Skeletal muscle tissue (tissue), 4 donors: ENCODE results near the gene PSENEN. TPM values are rescaled to one million over a fixed set of nuclear protein-coding genes. Genes with fewer than 3 reads are reported as not detected.

Experiments
- H3K27ac ChIP-seq: one replicate; pipeline ENCODE4 v1.7.0; 2013; ENCODE audit warnings: mild to moderate bottlenecking, low read depth, low read length, inconsistent platforms
- H3K27me3 ChIP-seq, 3 donors: one replicate each; pipeline ENCODE4 v1.7.0; 2013; ENCODE audit warnings: low read length in 3 of 3; ENCODE audit not compliant: control insufficient read depth in 3 of 3, insufficient read depth in 3 of 3
- H3K36me3 ChIP-seq, 3 donors: one replicate each; pipeline ENCODE4 v1.7.0; 2013; ENCODE audit warnings: low read length in 3 of 3; ENCODE audit not compliant: control insufficient read depth in 3 of 3, insufficient read depth in 3 of 3
- H3K4me1 ChIP-seq, 3 donors: one replicate each; pipeline ENCODE4 v1.7.0; 2013; ENCODE audit warnings: low read length in 3 of 3, mild to moderate bottlenecking in 3 of 3; ENCODE audit not compliant: control insufficient read depth in 3 of 3, insufficient read depth in 3 of 3
- H3K4me3 ChIP-seq, 3 donors: one replicate each; pipeline ENCODE4 v1.7.0; 2013; ENCODE audit warnings: low read length in 3 of 3
- H3K9ac ChIP-seq, 3 donors: one replicate each; pipeline ENCODE4 v1.7.0; 2013; ENCODE audit warnings: low read length in 3 of 3, mild to moderate bottlenecking in 3 of 3, moderate library complexity in 2 of 3, low read depth in 1 of 3
- H3K9me3 ChIP-seq, 3 donors: one replicate each; pipeline ENCODE4 v1.7.0; 2013; ENCODE audit warnings: low read length in 3 of 3; ENCODE audit not compliant: control insufficient read depth in 3 of 3
- total RNA-seq: library from RNA; depleted of rRNA; stranded (reverse); fragments of >200 nt; gene quantifications from one replicate; pipeline ENCODE4 v1.2.3, GENCODE V29; 2014
- donor health status: Osteomylitis.

Gene PSENEN
- total RNA-seq = 7.8 TPM

- Histone ChIP-seq H3K27me3 (no peaks in the 10 kb centered on the region), H3K9me3 (no peaks in the 10 kb centered on the region), H3K27ac (peak within 1 kb of the TSS; percentile 100), H3K4me1 (peaks cover 32 to 62% (median 47%) of the 10 kb centered on the region in 3 donors), H3K9ac (peak within 1 kb of the TSS; percentile 94 to 96 (median 95)), H3K4me3 (peak within 1 kb of the TSS; percentile 91 to 98 (median 94)), H3K36me3 (peaks cover 10 to 16% (median 15%) of the 10 kb centered on the region in 3 donors)
Observed at GRCh38 chr19:35745328-35746086, at the start of gene PSENEN, which contains the start of gene U2AF1L4. TSS of gene PSENEN (plus strand) at chr19:35745651. CDS start at chr19:35745931, 280 bp downstream. TSS of gene U2AF1L4 (minus strand) at chr19:35745418. CDS start at chr19:35745391, 27 bp downstream.

DNA sequence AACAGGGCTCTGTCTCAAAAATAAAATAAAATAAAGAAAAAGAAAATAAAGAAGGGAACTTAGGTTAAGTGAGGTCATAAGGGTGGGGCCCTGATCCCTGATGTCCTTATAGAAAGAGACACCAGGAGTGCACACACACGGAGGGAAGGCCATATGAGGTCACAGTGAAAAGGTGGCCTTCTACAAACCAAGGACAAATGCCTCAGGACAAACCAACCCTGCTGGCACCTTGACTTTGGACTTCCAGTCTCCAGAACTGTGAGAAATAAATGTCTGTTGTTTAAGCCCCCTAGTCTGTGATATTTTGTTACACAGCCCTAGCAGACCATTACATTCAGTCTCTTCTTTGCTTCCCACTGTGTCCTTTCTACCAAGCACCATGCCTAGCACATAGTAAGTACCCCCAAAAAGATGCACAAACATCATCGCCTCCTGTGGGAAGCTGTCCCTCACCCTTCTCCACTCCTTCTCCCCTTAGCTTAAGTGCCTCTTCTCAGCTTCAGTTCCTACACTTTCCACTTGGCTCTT lies 49.5 kb upstream of the PSENEN start:
- Histone ChIP-seq H3K9ac (no peak overlapping the region), H3K27me3 (no peaks in the 10 kb centered on the region), H3K27ac (no peak overlapping the region), H3K4me1 (no peaks in the 10 kb centered on the region), H3K36me3 (no peaks in the 10 kb centered on the region), H3K9me3 (no peaks in the 10 kb centered on the region), H3K4me3 (no peak overlapping the region)

- Histone ChIP-seq H3K9me3 (no peaks in the 10 kb centered on the region), H3K9ac (no peak overlapping the region), H3K4me1 (no peaks in the 10 kb centered on the region), H3K27me3 (no peaks in the 10 kb centered on the region), H3K4me3 (no peak overlapping the region), H3K27ac (no peak overlapping the region), H3K36me3 (no peaks in the 10 kb centered on the region)
Observed at GRCh38 chr19:35696835-35697234, 48.6 kb upstream of the PSENEN start.

DNA sequence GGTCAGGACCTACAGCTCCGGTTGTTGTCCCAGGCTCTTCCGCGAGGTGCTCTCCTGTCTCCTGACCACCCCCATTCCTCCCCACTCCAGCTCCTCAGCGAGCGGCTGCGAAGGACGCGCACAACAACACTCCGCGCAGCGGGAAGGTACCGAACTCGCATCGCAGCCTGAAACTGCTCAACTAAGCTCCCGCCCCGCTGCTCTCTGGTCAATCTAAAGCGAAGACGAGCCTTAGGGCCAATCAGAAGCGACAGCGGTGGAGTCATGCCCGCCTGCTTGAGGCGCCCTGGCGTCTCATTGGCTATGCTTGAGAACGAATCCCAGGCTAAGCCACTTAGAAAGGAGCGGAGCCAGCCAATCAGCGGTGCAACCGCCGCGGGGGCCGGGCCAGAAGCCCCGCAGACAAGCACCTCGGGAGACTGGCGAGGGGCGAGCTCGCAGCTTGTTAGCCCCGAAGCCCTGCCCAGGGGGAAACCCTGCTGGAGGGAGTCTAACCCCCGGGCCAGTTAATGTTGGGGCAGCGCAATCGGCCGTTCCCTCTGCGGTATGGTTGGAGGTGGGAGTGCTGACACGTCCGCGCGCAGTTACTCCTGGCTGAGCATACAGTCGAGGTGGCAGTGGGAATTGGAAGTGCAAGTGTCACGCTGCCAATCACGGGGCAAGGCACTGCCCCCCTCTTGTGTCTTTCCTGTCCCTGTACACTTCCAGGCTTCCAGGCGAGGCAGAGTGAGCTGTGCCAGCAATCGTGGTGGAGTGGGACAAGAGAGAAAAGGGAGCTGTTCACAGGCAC lies 43.0 kb upstream of the PSENEN start:
- peaks cover 6 to 9% (median 7%) of the 10 kb centered on the region in 3 donors for H3K4me1 ChIP-seq
- no peaks in the 10 kb centered on the region for H3K36me3 ChIP-seq
- H3K4me3 ChIP-seq = peak overlapping the region; percentile 65 to 93 (median 90)
- H3K27me3 ChIP-seq = peaks cover 0 to 11% (median 5%) of the 10 kb centered on the region in 3 donors
- no peaks in the 10 kb centered on the region for H3K9me3 ChIP-seq
- peak overlapping the region; percentile 70 for H3K27ac ChIP-seq
- peak overlapping the region; percentile 70 to 87 (median 77) for H3K9ac ChIP-seq

DNA sequence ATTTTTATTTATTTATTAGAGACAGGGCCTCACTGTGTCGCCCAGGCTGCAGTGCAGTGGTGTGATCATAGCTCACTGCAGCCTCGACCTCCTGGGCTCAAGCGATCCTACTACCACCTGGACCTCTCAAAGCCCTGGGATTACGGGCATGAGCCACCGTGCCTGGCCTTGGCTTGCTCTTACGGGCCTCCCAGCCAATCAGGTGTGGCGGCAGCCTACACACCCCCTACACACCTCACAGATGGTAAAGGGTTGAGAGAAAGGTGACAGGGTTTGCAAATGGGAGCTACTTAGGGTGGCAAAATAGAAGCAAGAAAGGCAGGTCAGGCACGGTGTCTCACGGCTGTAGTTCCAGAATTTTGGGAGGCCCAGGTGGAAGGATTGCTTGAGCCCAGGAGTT lies 42.1 kb upstream of the PSENEN start:
- peaks cover 6 to 9% (median 7%) of the 10 kb centered on the region in 3 donors for H3K4me1 ChIP-seq
- no peaks in the 10 kb centered on the region for H3K9me3 ChIP-seq
- H3K9ac ChIP-seq = peak overlapping the region in 2 of 3 donors; percentile 77 to 87
- H3K27me3 ChIP-seq = peaks cover 0 to 15% (median 5%) of the 10 kb centered on the region in 3 donors
- no peaks in the 10 kb centered on the region for H3K36me3 ChIP-seq
- no peak overlapping the region for H3K27ac ChIP-seq
- no peak overlapping the region for H3K4me3 ChIP-seq

- peak within 1 kb of the TSS in 1 of 3 donors; percentile 87 for H3K9ac ChIP-seq
- no peaks in the 10 kb centered on the region for H3K9me3 ChIP-seq
- no peak within 1 kb of the TSS for H3K27ac ChIP-seq
- H3K36me3 ChIP-seq = no peaks in the 10 kb centered on the region
- H3K27me3 ChIP-seq = peaks cover 0 to 16% (median 5%) of the 10 kb centered on the region in 3 donors
- peaks cover 6 to 9% (median 7%) of the 10 kb centered on the region in 3 donors for H3K4me1 ChIP-seq
- no peak within 1 kb of the TSS for H3K4me3 ChIP-seq
Observed at GRCh38 chr19:35704218-35704617, 41.2 kb upstream of the PSENEN start, which contains the start of gene ZBTB32. TSS of gene ZBTB32 (plus strand) at chr19:35704558. CDS start at chr19:35714627, 10,069 bp downstream.

DNA sequence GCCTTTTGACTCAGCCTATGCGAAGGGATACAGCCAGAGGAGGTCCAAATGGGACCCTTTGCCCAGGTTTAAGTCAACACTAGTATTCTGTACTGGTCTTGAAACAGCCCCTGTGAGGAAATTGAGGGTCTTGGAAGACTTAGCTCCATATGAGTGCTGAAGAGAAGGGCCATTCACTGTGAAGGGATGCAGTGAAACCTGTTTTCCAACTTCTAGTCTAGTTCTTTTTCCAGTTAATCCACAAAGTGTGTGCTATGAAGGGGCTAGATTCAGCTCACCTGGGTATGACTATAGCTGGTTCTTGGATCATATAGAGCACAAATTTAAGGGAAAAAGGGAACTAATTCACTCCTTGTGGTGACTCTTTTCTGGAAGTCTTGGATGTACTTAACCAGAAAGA lies 37.1 kb upstream of the PSENEN start:
- H3K9me3 ChIP-seq = no peaks in the 10 kb centered on the region

GRCh38 chr19:35710784-35711723 lies 34.4 kb upstream of the PSENEN start:
- peaks cover 0 to 11% (median 0%) of the 10 kb centered on the region in 3 donors for H3K27me3 ChIP-seq
- H3K4me1 ChIP-seq = peaks cover 8 to 14% (median 9%) of the 10 kb centered on the region in 3 donors
- no peak overlapping the region for H3K4me3 ChIP-seq
- no peaks in the 10 kb centered on the region for H3K36me3 ChIP-seq
- no peaks in the 10 kb centered on the region for H3K9me3 ChIP-seq
- H3K27ac ChIP-seq = no peak overlapping the region
- H3K9ac ChIP-seq = no peak overlapping the region

More for the DNA sequence above, 37.1 kb upstream of the PSENEN start:
- H3K4me3 ChIP-seq = no peak overlapping the region
- no peak overlapping the region for H3K9ac ChIP-seq
- H3K27me3 ChIP-seq = peaks cover 0 to 20% (median 5%) of the 10 kb centered on the region in 3 donors
- no peaks in the 10 kb centered on the region for H3K36me3 ChIP-seq
- no peak overlapping the region for H3K27ac ChIP-seq
- no peaks in the 10 kb centered on the region for H3K4me1 ChIP-seq
